HG02885 (cell line): ENCODE data around the gene KRTAP4-11.
"Not testable (repeated sequence)": the region's sequence is repeated elsewhere in the genome, so short reads cannot be mapped to it uniquely, and the experiment has no call there.

ENCODE experiments used
- ATAC-seq: cut with Tn5 transposase; IDR thresholded peaks from one replicate; pipeline ENCODE4 v1.9.1; 2021; ENCODE audit warnings: mild to moderate bottlenecking; ENCODE audit not compliant: unreplicated experiment, poor library complexity

Gene KRTAP4-11

DNA sequence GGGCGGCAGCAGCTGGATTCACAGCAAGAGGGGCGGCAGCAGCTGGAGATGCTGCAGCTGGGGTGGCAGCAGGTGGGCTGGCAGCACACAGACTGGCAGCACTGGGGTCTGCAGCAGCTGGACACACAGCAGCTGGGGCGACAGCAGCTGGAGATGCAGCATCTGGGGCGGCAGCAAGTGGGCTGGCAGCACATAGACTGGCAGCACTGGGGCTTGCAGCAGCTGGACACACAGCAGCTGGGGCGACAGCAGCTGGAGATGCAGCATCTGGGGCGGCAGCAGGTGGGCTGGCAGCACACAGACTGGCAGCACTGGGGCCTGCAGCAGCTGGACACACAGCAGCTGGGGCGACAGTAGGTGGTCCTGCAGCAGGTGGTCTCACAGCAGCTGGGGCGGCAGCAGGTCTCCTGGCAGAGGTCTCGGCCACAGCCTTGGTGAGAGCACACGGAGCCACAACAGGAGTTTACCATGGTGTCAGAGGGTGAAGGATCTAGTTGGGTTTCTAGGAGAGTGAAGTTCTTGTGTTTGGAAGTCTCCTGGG lies at the start of gene KRTAP4-11:
TSS of gene KRTAP4-11 (minus strand) at position 528 of the 541 bp plus-strand sequence. CDS start at position 470, 58 bp downstream.
- ATAC-seq: not testable (repeated sequence)

DNA sequence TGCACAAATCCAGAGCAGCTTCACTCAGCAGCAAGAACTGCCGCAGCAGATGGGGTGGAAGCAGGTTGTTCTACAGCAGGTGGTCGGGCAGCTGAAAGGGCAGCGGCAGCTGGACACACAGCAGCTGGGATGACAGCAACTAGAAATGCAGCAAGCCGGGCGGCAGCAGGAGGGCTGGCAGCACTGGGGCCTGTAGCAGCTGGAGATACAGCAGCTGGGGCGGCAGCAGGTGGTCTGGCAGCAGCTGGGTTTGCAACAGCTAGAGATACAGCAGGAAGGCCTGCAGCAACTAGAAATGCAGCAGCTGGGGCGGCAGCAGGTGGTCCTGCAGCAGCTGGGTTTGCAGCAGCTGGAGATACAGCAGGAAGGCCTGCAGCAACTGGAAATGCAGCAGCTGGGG lies 49.4 kb upstream of the KRTAP4-11 start:
- ATAC-seq: no peak

DNA sequence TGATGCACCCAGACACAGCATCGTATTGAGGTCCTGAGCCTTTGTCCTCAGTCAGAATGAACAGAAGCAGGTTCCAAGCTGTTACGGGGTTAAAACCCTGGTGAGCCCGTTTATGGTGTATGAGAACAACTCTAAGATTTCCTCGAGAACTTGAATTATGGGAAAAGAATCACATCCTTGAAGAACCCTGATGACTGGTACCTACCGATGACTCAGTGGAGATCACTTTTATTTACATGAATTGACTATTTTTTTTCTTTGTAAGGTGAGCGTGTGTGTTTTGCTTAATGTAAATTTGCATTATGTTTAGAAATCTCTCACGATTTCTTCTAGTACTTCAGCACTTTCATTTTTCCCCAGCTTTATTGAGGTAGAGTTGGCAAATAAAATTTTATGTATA lies 45.7 kb upstream of the KRTAP4-11 start:
- ATAC-seq: no peak

DNA sequence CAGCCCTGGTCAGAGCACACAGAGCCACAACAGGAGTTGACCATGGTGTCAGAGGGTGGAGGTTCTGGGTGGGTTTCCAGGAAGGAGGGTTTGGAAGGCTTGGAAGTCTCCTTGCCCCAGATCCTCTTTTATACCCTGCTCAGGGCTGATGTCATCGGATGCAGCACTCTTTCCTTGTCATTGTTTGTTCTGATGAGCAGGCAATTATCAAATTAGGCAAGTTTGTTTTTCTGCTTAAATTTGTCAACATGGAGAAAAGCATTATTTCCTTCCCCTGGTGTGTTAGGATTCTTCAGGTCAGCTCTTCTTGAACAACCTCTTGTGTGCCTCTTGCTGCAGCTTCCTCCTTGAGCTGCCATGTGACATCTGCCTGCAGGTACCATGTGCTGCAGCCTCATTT lies 42.5 kb upstream of the KRTAP4-11 start, which contains the start of gene KRTAP4-4:
TSS of gene KRTAP4-4 (minus strand) at position 101 of the 400 bp plus-strand sequence. CDS start at position 44, 57 bp downstream.
- no peak for ATAC-seq

DNA sequence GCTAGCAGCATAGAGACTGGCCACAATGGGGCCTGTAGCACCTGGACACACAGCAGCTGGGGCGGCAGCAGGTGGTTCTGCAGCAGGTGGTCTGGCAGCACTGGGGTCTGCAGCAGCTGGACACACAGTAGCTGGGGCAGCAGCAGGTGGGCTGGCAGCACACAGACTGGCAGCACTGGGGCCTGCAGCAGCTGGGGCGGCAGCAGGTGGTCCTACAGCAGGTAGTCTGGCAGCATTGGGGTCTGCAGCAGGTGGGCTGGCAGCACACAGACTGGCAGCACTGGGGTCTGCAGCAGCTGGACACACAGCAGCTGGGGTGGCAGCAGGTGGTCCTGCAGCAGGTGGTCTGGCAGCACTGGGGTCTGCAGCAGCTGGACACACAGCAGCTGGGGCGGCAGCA lies 42.0 kb upstream of the KRTAP4-11 start:
- ATAC-seq: not testable (repeated sequence)

DNA sequence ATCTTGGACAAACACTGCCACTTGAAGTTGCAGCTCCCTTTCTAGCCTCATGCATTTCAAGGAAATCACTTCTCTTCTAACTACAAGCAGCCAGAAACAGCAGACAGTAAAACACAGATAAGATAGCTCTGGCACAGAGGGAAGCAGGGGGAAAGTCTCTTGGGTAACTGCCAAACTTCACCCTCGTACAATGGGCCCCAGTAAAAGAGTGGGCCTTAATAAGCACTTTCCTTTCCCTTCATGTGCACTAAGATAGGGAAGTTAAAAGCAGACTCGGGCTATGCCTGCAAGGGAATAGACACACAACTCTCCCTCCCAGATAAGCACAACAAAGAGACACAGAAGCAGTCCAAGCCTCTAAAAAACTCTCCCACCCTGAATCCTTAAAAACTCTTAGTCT lies 35.7 kb upstream of the KRTAP4-11 start:
- ATAC-seq: no peak

DNA sequence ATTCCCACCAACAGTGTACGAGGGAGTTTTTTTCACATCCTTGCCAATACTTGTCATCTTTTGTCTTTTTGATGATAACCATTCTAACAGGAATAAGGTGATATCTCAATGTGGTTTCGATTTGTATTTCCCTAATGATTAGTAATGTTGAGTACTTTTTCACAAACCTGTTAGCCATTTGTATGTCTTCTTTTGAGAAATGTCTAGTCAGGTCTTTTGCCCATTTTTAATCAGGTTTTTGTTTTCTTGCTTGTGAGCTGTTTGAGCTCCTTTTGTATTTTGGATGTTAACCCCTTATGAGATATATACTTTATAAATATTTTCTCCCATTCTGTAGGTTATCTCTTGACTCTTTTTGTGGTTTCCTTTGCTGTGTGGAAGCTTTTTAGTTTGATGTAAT lies 33.4 kb upstream of the KRTAP4-11 start:
- no peak for ATAC-seq

DNA sequence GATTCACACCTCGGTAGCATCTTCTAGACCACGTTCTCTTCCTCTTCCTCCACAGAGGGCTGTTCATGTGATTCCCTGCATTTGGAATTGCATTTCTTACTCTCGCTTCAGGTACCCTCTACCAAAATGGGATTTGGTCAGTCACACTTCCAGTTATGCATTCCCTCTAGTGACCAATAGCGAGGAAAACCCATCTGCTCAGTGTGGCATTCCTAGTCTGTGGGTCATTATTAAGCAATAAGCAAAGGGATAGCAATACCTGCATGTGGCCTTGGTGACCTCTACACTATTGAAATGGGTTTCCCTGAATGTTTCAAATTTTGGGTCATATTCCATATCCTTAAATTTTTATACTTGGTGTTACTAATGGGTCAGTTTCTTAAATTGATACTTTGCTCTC lies 31.9 kb upstream of the KRTAP4-11 start:
- ATAC-seq: no peak

DNA sequence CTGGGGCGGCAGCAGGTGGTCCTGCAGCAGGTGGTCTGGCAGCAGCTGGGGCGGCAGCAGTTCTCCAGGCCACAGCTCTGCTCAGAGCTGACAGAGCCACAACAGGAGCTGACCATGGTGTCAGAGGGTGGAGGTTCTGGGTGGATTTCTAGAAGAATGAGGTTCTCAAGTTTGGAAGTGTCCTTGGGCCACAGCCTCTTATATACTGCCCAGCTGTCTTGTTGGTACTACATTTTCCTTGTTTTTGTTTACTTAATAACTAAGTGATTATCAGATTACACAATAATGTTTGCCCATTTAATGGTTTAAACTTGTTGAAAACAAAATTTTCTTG lies 31.4 kb upstream of the KRTAP4-11 start, which contains the start of gene KRTAP4-5:
TSS of gene KRTAP4-5 (minus strand) at position 174 of the 334 bp plus-strand sequence. CDS start at position 116, 58 bp downstream.
- ATAC-seq: no peak

DNA sequence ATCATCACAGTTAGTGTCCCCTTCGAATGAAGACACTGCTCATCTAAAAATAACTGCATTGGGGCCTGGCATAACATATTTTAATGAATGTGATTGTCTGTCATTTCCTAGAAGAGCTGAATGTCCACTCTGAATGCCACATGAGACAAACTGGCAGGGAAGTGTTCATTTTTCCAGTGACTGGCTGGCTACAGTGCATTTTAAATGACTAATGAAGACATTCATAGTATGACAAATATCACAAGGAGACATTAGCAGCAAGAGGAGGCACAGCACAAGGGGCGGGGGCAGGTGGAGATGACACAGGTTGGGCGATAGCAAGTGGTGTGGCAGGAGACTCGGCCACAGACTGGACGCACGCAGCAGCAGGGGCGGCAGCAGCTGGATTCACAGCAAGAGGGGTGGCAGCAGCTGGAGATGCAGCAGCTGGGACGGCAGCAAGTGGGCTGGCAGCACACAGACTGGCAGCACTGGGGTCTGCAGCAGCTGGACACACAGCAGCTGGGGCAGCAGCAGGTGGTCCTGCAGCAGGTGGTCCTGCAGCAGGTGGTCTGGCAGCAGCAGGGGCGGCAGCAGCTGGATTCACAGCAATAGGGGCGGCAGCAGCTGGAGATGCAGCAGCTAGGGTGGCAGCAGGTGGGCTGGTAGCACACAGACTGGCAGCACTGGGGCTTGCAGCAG lies 30.9 kb upstream of the KRTAP4-11 start:
- not testable (repeated sequence) for ATAC-seq

DNA sequence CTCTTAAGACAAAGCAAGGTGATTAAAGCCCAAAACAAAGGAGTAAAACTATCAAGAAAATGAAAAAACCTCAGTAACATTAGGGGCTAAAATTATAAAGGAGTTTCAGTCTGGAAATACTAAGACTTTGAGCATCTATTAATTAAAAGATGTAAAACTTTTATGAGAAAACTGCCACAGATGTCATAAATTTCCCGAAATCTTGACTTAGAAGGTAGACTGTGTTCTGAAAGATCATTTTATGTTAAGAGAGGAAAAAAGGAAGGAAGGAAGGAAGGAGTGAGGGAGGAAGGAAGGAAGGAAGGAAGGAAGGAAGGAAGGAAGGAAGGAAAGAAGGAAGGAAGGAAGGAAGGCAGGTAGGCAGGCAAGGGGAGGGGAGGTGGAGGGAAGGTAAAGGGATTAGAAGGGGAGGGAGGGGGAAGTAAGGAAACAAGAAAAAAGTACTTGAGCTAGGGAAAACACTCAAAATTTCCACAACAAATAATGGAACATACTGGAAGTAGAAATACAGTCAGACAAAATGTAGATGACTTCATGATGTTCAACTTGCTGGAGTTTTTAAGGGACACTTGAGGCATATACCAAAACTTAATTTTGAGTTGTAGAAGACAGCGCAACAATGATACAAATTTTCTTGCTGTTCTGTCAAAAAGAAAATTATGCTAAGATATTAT lies 29.5 kb upstream of the KRTAP4-11 start:
- ATAC-seq: no peak

DNA sequence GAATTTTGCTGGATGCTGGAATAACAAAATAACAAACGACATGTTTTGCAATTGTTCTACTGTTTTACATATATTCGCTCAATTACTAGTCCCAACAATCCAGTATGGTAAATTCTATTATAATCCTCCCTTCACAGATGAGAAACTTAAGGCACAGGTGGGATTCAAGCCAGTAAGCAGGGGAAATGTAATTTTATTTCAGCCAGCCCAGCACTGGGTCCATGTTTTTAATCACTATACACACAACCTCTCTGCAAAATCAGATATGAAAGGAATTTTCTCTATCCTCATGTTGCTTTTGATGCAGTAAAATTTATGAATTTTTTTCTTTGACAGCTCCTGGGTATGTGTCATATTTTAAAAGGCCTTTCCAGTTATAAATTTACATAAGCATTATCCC lies 27.1 kb upstream of the KRTAP4-11 start:
- ATAC-seq: no peak

DNA sequence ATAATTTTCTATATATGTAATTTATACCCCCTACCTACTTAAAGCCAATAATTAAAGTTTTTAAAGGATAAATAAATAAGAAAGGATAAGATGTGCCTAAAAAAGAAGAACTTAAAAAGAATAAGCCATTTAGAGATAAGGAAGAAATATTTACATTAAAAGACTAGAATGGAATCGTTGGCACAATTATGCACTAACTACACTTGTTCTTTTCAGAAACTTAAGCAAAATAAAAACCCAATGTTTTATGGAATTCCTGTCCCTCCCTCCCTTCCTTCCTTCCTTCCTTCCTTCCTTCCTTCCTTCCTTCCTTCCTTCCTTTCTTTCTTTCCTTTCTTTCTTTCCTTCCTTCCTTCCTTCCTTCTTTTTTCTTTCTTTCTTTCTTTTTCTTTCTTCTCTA lies 26.7 kb upstream of the KRTAP4-11 start:
- no peak for ATAC-seq

DNA sequence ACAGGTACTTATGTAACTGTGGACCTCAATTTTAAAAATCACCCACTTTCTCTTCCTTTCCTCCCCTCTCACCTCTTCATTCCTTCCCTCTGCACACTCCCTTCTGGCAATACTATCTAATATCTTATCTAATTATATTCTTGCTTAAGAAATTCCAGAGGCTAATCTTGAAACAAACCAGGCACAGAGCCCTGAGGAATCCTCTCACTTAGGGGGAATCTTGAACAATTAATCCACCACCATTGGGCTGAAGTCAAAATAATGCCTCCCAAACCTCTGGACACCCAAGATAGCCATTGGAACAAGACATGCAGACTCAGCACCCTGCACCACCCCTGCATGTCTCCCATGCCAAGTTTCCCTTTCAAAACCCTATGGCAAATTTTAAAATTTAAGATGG lies 23.2 kb upstream of the KRTAP4-11 start:
- ATAC-seq: no peak

DNA sequence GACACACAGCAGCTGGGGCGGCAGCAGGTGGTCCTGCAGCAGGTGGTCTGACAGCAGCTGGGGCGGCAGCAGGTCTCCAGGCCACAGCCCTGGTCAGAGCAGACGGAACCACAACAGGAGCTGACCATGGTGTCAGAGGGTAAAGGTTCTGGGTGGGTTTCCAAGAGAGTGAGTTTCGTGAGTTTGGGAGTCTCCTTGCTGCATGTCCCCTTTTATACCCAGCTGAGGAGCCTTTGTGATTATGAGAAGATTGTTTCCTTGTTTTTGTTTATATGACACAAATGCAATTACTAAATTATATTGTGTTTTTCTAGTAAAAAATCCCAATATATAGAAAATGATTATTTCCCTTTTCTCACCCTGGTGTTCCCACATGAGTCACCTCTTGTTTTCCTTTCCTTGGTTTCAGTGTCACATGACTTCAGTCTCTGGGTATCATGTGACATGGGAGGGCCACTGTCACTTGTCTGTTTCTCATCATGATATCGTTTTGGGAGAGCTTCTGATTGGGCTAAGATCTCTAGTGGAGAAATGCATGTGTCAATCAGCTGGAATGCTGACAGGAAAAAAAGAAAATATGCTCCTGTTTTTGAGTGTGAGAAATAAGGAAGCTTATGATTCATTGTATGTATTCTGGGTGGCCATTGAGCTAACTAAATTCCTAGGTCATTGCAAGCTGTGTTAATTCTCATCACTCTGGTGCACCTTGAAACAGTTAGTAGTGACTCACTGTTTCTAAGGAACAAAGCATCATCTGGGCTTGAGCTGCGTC lies 22.4 kb upstream of the KRTAP4-11 start, which contains the start of gene KRTAP4-6:
TSS of gene KRTAP4-6 (minus strand) at position 185 of the 772 bp plus-strand sequence. CDS start at position 128, 57 bp downstream.
- no peak for ATAC-seq

DNA sequence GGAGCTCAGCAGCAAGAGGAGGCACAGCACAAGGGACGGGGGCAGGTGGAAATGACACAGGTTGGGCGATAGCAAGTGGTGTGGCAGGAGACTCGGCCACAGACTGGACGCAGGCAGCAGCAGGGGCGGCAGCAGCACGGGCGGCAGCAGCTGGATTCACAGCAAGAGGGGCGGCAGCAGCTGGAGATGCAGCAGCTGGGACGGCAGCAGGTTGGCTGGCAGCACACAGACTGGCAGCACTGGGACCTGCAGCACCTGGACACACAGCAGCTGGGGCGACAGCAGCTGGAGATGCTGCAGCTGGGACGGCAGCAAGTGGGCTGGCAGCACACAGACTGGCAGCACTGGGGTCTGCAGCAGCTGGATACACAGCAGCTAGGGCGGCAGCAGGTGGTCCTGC lies 21.7 kb upstream of the KRTAP4-11 start:
- ATAC-seq: not testable (repeated sequence)

DNA sequence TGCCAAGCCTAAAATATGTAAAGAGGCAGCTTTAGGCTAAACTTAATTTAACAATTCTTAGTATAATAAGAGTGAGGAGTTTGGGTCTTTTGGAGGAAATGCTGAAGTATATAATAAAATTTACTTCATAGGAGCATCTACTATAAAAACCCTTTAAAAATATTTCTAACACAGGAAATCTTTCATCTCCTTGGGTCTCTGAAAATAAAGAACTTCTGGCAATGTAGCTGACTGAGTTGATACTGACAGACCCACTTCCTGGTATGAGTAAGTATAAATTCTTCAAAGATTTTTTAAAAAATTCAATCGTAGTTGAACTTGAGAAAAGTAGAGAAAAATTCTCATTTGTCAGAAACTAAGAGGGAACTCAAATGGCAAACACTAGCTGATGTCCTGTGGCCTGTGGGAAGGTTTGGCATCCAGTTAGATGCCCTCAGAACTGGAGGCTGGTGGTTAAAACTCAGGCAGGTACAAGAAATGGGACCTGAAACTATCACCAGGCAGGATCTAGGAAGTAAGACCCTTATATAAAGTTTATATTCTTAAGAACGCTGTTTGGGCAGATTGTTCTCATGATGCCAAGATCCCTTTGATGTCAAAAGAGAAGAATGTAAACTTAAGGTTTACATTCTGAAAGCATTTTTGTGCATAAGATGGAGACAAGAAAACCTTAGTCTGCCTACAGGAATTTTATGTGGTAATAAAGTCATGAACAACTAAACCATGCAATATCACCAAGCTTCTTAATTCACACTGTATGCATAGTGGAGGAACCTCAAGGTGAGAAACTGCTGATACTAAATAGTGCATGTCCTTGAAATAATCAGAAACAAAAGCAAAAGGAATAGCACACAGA lies 15.9 kb upstream of the KRTAP4-11 start:
- ATAC-seq: no peak

DNA sequence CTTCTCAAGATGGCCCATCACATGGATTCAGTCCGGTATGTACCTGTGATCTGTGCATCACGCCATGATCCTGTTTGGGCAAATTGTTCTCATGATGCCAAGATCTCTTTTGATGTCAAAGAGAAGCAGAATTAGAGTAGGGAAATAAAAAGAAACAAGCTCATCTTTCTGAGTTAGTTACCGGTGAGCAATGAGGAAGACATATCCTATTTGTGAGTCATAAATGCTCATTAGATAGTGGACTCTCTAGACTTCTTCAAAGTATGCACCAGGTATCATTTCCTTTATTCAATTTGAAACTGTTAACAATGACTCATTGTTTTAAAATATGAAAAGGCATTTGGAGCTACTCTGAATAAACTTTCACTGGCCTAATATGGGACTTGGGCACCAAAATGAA lies 13.8 kb upstream of the KRTAP4-11 start:
- no peak for ATAC-seq

DNA sequence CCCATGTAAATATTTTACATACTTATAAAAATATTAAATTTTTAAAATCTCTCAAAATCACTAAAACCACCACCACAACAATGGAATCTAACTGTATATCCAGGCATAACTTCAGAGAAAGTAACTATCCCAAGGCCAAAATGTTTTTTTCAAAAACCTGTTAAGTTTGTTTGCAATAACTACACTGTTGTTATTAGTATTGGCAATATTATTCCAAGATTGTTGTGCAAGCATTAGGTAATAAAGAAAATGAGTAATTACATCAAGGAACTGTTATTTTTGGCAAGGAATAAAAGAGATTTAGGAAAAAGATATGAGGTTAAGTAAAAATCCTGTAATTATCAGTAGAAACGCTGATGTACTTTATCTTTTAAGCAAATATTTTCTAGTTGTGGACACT lies 9.2 kb upstream of the KRTAP4-11 start:
- ATAC-seq: no peak

DNA sequence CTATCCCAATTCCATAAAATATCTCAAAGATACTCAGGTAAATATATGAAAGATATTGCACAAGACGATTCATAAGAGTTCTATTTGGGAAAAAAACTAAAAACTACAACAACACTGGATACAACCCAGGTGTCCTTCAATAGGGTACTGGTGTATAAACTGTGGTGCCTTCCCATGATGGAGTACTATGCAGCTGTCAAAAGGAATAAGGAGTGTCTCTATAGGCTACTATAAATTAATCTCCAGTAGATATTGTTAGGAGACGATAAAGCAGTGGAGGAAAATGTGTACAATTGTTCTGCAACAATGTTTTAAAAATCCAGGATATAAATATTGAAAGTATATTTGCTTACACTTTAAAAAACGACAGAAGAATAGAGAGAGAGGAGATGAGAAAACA lies 8.2 kb upstream of the KRTAP4-11 start:
- no peak for ATAC-seq
